Hepatocyte (in vitro differentiated cells): Measurements from ENCODE around the gene GATA2.

Experiments
- EZH2 ChIP-seq: fragments of 200-600 bp; sonication (generic); IDR thresholded peaks from 2 replicates; pipeline ENCODE4 v1.6.1; 2016; ENCODE audit warnings: antibody characterized with exemption, mild to moderate bottlenecking, borderline replicate concordance
- TF ChIP-seq, protein P1 (sequence below): fragments of 200-600 bp; sonication (generic); IDR thresholded peaks from 2 replicates; pipeline ENCODE4 v1.5.1; 2016; ENCODE audit warnings: antibody characterized with exemption, mild to moderate bottlenecking; ENCODE audit not compliant: poor library complexity

GRCh38 chr3:128517648-128518047 lies 24.6 kb upstream of the GATA2 start:
- TF ChIP-seq, protein P1, sequence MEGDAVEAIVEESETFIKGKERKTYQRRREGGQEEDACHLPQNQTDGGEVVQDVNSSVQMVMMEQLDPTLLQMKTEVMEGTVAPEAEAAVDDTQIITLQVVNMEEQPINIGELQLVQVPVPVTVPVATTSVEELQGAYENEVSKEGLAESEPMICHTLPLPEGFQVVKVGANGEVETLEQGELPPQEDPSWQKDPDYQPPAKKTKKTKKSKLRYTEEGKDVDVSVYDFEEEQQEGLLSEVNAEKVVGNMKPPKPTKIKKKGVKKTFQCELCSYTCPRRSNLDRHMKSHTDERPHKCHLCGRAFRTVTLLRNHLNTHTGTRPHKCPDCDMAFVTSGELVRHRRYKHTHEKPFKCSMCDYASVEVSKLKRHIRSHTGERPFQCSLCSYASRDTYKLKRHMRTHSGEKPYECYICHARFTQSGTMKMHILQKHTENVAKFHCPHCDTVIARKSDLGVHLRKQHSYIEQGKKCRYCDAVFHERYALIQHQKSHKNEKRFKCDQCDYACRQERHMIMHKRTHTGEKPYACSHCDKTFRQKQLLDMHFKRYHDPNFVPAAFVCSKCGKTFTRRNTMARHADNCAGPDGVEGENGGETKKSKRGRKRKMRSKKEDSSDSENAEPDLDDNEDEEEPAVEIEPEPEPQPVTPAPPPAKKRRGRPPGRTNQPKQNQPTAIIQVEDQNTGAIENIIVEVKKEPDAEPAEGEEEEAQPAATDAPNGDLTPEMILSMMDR = no peak
- no peak for TF ChIP-seq EZH2
